GM11168 (cell line): Measurements from ENCODE around the gene CCDC8.
"Not testable (repeated sequence)": the region's sequence is repeated elsewhere in the genome, so short reads cannot be mapped to it uniquely, and the experiment has no call there.

Experiments used
- in situ Hi-C: fragments of 300-500 bp; cut with MboI; formaldehyde crosslinking; loops from one replicate; pipeline ENCODE4 v1.12.0; 2022; ENCODE audit warnings: low sequenced_read_pairs; ENCODE audit not compliant: unreplicated experiment

CCDC8 gene

GRCh38 chr19:46384396-46384795 lies 29.0 kb downstream of the CCDC8 start:
- in situ Hi-C loops = no loop called here

DNA sequence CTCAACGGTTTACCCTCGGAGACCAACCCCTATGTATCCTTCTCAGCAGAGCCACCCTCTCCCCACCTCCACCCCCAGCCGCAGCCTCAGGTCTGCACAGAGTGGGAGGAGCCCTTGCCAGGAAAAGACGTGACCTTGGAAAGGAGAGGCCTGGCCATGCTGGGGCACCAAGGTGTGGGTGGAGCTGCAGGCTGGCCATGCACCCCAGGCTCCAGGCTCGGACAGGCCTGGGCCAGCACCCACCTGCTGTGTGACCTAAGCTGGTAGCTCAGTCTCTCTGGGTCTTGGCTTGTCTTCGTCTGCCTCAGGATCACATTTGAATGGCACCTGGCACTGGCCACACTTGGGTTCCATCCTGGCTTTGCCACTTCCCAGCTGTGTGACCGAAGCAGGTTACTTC lies 29.5 kb downstream of the CCDC8 start:
- in situ Hi-C loops = no loop called here

- in situ Hi-C loops = no loop called here
Measured at GRCh38 chr19:46383171-46383815, 30.1 kb downstream of the CCDC8 start.

- in situ Hi-C loops = no loop called here
Measured at GRCh38 chr19:46381756-46382345, 31.5 kb downstream of the CCDC8 start.

- in situ Hi-C loops = no loop called here
Measured at GRCh38 chr19:46381346-46381745, 32.0 kb downstream of the CCDC8 start.

DNA sequence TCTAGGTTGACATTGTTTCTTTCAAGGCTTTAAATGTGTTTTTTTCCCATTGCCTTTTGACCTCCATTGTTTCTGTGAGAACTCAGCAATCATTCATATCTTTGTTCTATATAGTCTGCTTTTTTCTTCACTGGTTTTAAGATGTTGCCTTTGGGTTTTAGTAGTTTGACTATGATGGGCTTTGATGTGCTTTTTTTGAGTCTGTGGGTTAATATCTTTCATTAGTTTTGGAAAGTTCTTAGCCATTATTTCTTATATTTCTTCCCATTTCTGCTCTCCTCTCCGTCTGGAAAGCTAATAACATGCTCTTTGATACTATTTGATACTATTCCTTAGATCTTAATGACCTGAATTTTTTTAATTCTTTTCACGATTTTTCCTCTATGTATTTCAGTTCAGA lies 32.7 kb downstream of the CCDC8 start:
- in situ Hi-C loops = no loop called here

DNA sequence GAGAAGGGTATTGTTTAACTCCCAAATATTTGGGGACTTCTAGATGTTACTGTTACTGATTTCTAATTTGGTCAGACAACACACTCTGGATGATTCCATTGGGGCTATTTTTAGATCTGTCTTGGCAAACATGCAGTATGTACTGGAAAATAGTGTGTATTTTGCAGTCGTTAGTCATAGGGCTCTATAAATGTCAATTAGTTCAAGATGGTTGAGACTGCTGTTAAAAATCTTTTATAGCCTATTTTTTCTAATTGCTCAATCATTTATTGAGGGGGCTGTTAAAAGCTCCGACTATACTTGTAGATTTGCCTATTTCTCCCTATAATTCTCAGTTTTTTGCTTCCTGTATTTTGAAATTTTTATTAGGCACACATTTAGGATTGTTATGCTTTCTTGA lies 35.1 kb downstream of the CCDC8 start:
- in situ Hi-C loops = no loop called here

- in situ Hi-C loops = no loop called here
Measured at GRCh38 chr19:46376241-46377153, 36.9 kb downstream of the CCDC8 start.

DNA sequence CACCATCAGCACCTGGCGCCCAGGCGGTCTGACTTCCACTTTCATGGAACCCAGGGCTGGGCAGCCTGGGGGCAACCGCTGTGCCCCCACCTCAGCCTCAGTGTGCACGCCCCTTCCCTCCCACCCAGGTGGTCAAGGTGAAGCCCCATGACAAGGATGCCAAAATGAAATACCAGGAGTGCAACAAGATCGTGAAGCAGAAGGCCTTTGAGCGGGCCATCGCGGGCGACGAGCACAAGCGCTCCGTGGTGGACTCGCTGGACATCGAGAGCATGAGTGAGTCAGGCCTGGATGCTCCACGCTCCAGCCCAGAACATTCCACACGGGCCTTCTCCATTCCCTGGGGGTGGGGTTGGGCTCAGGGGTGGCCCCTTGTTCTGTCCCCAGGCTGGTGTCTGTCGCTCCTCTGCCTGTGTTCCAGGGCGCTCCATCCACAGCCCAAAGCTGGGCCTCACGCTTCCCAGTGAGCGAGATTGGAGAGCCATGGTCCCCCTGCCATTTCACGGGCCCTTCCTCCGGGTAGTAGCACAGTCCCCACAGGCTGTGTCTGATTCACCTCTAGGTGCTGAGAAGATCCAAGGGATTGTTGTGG lies 37.8 kb downstream of the CCDC8 start:
- in situ Hi-C loops = not testable (repeated sequence)

DNA sequence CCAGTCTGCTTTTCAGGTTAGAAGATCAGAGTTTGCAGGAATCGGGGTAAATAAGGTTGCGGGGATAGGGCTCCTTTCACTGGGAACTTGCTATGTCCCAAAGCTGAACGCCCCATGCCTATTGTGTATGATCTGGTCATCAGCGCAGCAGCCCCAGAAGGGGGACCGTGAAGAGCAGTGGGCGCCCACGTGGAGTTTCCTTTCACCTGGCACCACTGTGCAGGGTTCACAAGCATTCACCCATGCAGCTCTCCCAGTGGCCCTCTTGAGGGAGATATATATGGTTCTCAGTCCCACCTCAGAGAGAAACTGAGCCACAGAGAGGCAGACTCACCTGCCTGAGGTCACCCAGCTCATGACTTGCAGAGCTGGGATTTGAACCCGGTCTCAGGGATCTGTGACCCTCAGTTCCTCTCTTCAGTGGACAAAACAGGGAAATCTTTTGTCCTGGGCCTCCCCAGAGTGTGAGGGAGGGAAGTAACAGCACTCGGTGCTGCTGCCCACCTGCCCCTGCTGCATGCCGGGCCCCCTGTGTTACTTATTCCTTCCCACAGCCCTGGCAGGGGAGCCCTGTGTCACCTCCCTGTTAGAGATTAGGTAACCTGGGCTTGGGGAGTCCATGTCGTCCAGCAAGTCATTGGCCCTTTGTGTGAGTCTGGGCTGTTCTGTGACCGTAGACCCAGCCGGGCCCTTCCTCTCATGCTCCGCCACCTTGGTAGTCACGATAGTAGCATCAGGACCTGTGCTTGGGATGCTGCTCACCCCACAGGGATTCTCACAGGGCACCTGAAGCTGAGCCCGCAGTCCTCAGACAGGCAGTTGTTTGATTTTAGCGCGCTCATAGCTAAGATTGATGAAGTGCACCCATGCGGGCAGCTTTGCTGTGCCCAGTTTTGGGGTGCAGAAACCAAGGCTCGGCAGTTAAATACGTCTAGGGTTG lies 38.6 kb downstream of the CCDC8 start:
- in situ Hi-C loops = no loop called here

DNA sequence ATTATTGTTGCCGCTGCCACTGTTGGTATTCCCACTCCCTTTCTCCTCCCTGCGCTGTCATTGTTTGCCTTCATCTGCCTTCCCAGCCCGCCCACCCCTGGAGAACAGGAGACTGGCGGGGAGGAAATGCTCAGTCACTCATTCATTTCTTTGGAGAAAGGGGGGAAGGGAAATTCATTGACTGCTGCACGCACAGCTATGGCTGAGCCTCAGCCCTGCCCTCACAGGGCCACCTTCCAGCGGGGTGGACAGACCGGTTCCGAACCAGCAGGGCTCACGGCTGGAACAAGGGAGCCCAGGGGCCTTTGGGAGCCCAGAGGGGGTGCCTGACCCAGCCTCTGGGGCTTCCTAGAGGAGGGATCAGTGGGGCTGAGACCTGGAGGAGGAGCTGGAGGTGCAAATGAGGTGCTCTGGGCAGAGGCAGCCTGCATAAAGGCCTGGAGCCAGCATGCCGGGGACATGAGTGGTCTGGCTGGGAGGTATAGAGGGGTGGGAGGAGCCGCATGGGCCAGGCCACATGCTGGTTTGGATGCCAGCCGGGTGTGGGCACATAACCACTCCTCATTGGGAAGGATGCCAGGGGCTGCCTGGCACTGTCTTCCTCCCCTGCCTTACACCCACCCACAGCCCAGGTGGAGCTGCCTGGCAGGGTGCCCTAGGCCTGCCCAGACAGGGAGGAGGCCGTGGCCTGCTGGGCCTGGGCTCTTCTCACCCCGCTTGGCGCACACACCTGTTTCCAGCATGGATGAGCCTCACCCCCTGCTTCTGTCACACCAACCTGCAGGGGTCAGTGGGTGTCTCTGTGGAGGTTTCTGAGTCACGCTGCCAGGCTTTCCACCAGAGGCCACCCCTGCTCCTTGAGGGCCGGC lies 39.6 kb downstream of the CCDC8 start:
- in situ Hi-C loops = no loop called here

DNA sequence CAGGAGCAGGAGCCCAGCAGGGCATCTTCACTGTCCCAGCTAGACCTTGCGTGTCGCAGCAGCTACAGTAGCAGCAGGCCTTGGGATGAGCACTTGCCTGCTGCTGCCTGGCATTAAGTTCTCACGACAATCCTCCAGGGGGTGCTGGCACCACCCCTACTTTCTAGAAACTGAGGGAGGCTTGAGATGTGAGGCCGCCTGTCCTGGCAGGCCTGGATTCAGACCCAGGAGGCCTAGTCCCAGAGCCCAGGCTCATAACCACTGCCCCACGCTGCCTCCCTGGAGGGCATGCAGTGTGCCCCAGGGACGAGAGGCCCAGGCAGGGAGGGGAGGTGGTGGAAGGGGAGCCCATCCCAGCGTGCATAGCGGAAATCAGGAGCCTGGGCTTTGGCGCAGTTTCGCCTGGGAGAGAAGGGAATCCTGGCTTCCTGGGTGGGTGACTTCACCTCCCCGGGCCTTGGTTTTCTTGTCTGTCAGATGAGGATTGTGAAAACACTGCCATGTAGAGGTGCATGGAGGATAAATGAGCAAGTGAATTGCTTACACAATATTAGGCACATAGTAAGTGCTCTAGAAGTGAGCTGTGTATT lies 40.4 kb downstream of the CCDC8 start:
- in situ Hi-C loops = no loop called here

DNA sequence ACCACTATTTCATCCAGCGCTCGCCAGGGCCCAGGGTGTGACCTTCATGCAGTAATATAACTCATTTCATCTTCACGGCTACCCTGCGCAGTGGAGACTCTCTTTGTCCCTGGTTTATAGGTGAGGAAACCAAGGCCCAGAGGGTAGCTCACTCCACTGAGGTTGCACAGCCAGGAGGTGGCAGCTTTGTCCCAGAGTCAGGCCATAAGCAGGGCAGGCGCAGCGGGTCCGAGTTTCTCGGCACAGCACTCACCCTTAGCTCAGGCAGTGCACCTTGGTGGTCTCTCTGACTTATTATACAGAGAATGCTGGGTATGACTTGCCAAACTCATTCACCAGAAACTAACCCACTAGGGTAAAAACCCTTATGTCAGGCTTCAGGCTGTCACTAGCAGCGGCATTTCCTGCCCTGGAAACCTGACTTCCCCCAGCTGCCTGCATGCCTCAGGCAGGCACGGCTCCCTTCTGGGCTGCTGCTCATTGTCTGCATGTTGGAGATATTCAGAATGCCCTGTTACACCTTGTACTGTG lies 41.9 kb downstream of the CCDC8 start:
- in situ Hi-C loops = no loop called here

DNA sequence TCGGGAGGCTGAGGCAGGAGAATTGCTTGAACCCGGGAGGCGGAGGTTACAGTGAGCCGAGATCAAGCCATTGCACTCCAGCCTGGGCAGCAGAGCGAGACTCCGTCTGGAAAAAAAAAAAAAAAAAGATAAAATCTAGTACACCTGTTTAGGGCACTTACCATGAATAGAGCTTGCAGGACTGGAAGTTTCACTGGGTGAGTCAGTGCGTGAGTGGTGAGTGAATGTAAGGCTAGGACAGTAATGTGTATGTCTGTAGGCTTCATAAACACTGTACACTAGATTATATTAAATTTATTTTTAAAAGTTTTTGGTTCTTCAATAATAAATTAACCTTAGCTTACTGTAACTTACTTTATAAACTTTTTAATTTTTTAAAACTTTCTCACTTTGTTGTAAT lies 43.5 kb downstream of the CCDC8 start:
- in situ Hi-C loops = no loop called here

- in situ Hi-C loops = no loop called here
Measured at GRCh38 chr19:46368116-46368515, 45.2 kb downstream of the CCDC8 start.

DNA sequence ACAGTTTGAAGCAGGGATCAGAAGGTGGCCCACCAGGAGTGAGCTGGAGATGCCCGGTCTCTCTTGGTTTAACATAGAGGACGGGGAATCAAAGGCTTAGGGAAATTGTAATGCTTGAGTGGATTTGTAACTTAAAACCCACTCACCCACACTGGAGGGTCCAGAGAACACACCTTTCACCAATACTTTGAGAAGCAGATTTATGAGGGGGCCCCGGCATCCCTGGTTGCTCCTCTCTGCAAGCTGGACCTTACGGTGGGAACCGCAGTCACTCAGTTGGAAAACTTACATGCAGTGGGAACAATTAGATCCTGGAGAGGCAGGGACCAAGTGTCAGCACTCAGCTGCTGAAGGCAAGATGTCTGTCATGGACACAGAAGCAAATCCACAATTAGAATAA lies 45.9 kb downstream of the CCDC8 start:
- in situ Hi-C loops = no loop called here

GRCh38 chr19:46366620-46367292 lies 46.6 kb downstream of the CCDC8 start:
- in situ Hi-C loops = no loop called here

GRCh38 chr19:46365561-46365960 lies 47.8 kb downstream of the CCDC8 start:
- in situ Hi-C loops = no loop called here
